T-cell (primary cell): Measurements from ENCODE around the gene GSAP. TPM values are rescaled to one million over a fixed set of nuclear protein-coding genes. Genes with fewer than 3 reads are reported as not detected.
A peak's percentile ranks its signal among the peaks of the same experiment; 100 is the strongest.

Experiments
- ATAC-seq, 4 experiments: fragments of 200-7000 bp in 3 of 4; fragments of 150-1000 bp in 1 of 4; cut with Tn5 transposase; replicated peaks in 1 of 4; 1 replicate in 3 of 4; 2 replicates in 1 of 4; pipeline ENCODE4 v1.10.0; 2021; ENCODE audit warnings: moderate library complexity in 3 of 4, mild to moderate bottlenecking in 2 of 4, moderate number of reproducible peaks in 1 of 4
- CTCF ChIA-PET, 2 donors: fragments of 300-600 bp; sonication (Branson Sonifier 250); formaldehyde crosslinking; loops; one replicate each; lab custom pipeline; 2022; ENCODE audit warnings: antibody characterized with exemption in 2 of 2; lab: Charles Lee
- POLR2A ChIA-PET, 2 donors: fragments of 300-600 bp; sonication (Branson Sonifier 250); formaldehyde crosslinking; loops; one replicate each; lab custom pipeline; 2022; ENCODE audit warnings: antibody characterized with exemption in 2 of 2; lab: Charles Lee
- DNase-seq, 35 experiments: peaks; one replicate each; pipeline versions ENCODE4 v3.0.0 to v3.0.0-alpha.2; 2013 to 2023
- H3K27ac ChIP-seq: one replicate; pipeline ENCODE4 v1.5.1; 2013; ENCODE audit warnings: low read length
- H3K27me3 ChIP-seq, 2 experiments: replicated peaks in 1 of 2; 1 replicate in 1 of 2; 2 replicates in 1 of 2; pipeline versions ENCODE4 v1.6.1 to v1.7.0; 2013; ENCODE audit warnings: low read length in 1 of 2, mixed read lengths in 1 of 2; ENCODE audit not compliant: control insufficient read depth in 2 of 2, insufficient read depth in 2 of 2; ENCODE audit errors: extremely low read depth in 1 of 2
- H3K36me3 ChIP-seq, 2 donors: 1 replicate in 1 of 2; 2 replicates in 1 of 2; pipeline versions ENCODE4 v1.6.1 to v1.7.0; 2013; ENCODE audit warnings: low read length in 1 of 2; ENCODE audit not compliant: control insufficient read depth in 2 of 2, insufficient read depth in 1 of 2; ENCODE audit errors: extremely low read depth in 1 of 2
- H3K4me1 ChIP-seq, 2 experiments: 1 replicate in 1 of 2; 2 replicates in 1 of 2; pipeline versions ENCODE4 v1.6.1 to v1.7.0; 2013; ENCODE audit warnings: low read length in 2 of 2, mixed read lengths in 1 of 2; ENCODE audit not compliant: insufficient read depth in 2 of 2, control insufficient read depth in 1 of 2; ENCODE audit errors: extremely low read depth in 1 of 2
- H3K4me3 ChIP-seq, 2 donors: 1 replicate in 1 of 2; 2 replicates in 1 of 2; pipeline versions ENCODE4 v1.5.1 to v1.7.0; 2013; ENCODE audit warnings: mild to moderate bottlenecking in 2 of 2, low read length in 1 of 2, moderate library complexity in 1 of 2; ENCODE audit not compliant: control insufficient read depth in 1 of 2; ENCODE audit errors: extremely low read depth in 1 of 2
- H3K9me3 ChIP-seq: 2 replicates; pipeline ENCODE4 v1.7.0; 2013
- H3K27ac Mint-ChIP-seq, 2 donors: one replicate each; pipeline ENCODE4 v1.8.0; 2020 to 2021; ENCODE audit warnings: mild to moderate bottlenecking in 2 of 2, mixed read lengths in 2 of 2
- H3K27me3 Mint-ChIP-seq, 2 donors: one replicate each; pipeline ENCODE4 v1.8.0; 2021 to 2022; ENCODE audit warnings: mixed read lengths in 2 of 2
- H3K36me3 Mint-ChIP-seq: one replicate; pipeline ENCODE4 v1.8.0; 2021; ENCODE audit warnings: mixed read lengths
- H3K4me1 Mint-ChIP-seq, 3 donors: one replicate each; pipeline ENCODE4 v1.8.0; 2020 to 2022; ENCODE audit warnings: mixed read lengths in 3 of 3, mild to moderate bottlenecking in 1 of 3
- H3K4me3 Mint-ChIP-seq, 3 donors: one replicate each; pipeline ENCODE4 v1.8.0; 2020 to 2022; ENCODE audit warnings: mild to moderate bottlenecking in 3 of 3, mixed read lengths in 3 of 3, moderate library complexity in 3 of 3
- H3K9me3 Mint-ChIP-seq, 3 donors: one replicate each; pipeline ENCODE4 v1.8.0; 2020 to 2022; ENCODE audit warnings: mixed read lengths in 3 of 3
- WGBS: methylation state at CpG from one replicate; pipeline ENCODE4 v1.1.5; 2013; ENCODE audit warnings: missing lambda C conversion rate; ENCODE audit not compliant: insufficient coverage; 5-methylcytosine and 5-hydroxymethylcytosine counted together
- total RNA-seq, 35 experiments: library from RNA in 6 of 35; stranded (reverse) in 6 of 35; fragments of 120-200 nt in 1 of 35; gene quantifications; one replicate each; pipeline versions ENCODE4 v1.2.1 to v1.2.4 and lab custom pipeline; 2013 to 2026

The GSAP gene
- total RNA-seq, 5 donors from 2014 or later (not counting 1 experiment from before 2014, with no cell fraction given) = 17.7 to 40.0 (median 25.7) TPM

DNA sequence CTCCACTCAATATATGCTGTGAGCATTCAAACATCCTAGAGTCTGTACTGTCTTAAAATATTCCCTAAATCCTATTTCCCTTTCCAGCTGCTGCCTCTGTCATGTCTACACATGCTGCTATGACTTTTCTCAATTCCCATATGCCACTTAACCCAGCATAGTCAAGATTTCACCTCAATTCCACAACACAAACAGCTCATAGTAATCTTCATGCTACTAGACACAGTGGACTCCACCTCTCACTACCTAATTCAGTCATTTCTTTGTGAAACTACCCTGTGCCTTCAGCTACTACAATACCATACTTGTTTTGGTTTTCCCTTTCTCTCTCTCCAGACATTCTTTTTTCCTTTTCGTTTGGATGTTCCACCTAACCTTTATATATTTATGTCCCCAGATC, 45.5 kb downstream of the GSAP start:
- peaks cover 0 to 20% of the 10 kb centered on the region in 2 donors for H3K36me3 ChIP-seq

GRCh38 chr7:77368974-77369373, 47.2 kb downstream of the GSAP start:
- DNase-seq (no peak), ATAC-seq (no peak)
- Histone ChIP-seq H3K27ac (no peak overlapping the region), H3K27me3 (no peaks in the 10 kb centered on the region), H3K9me3 (no peaks in the 10 kb centered on the region), H3K4me1 (no peaks in the 10 kb centered on the region), H3K4me3 (no peak overlapping the region), H3K36me3 (peaks cover 0 to 17% of the 10 kb centered on the region in 2 donors)
- Mint-ChIP-seq H3K27me3 (no peaks in the 10 kb centered on the region), H3K36me3 (peaks cover 48% of the 10 kb centered on the region), H3K4me3 (no peak overlapping the region), H3K27ac (no peak overlapping the region), H3K4me1 (peaks cover 0 to 2% (median 0%) of the 10 kb centered on the region in 3 donors), H3K9me3 (peaks cover 0 to 8% (median 5%) of the 10 kb centered on the region in 3 donors)
- ChIA-PET POLR2A (no interaction called here), CTCF (interaction anchor here in 1 of 2 donors (0.6 kb wide), 1 partner anchor 8 kb away, joined by 4 read pairs; no protein-coding TSS in a partner anchor)
- no CpG with 5 or more reads among the region's 2 CpGs for WGBS

More for the DNA sequence above, 45.5 kb downstream of the GSAP start:
- Histone ChIP-seq H3K4me3 (no peak overlapping the region), H3K9me3 (no peaks in the 10 kb centered on the region), H3K27me3 (no peaks in the 10 kb centered on the region), H3K27ac (no peak overlapping the region), H3K4me1 (no peaks in the 10 kb centered on the region)
- Mint-ChIP-seq H3K27me3 (no peaks in the 10 kb centered on the region), H3K9me3 (peaks cover 0 to 8% (median 5%) of the 10 kb centered on the region in 3 donors), H3K4me3 (no peak overlapping the region), H3K4me1 (no peaks in the 10 kb centered on the region), H3K27ac (no peak overlapping the region), H3K36me3 (peaks cover 57% of the 10 kb centered on the region)
- no peak for ATAC-seq
- ChIA-PET POLR2A (interaction anchor here in 1 of 2 donors (0.5 to 0.6 kb wide), 2 partner anchors 69 to 359 kb away, joined by 3 to 4 read pairs; no protein-coding TSS in a partner anchor), CTCF (interaction anchor here in 1 of 2 donors (0.7 kb wide), 1 partner anchor 39 kb away, joined by 3 read pairs; no protein-coding TSS in a partner anchor)
- DNase-seq = no peak
- 67% methylated on average over 1 of the region's 1 CpG for WGBS

DNA sequence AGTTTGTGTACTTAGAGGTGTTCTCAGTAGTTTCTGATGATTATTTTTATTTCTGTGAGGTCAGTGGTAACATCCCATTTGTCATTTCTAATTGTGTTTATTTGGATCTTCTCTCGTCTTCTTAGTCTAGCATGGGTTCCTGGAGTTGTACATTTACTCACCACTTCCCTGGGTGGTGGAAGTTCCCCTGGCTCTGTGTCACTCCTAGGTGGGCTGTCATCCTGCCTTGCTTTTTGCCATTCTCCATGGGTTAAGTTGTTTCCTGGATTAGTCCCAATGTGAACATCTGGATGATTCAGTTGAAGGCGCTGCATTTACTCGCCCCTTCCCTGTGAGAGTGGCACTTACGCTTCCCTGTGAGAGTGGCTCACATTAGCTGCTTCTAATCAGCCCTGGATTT, 48.2 kb downstream of the GSAP start:
- Histone ChIP-seq H3K9me3 (no peaks in the 10 kb centered on the region), H3K4me3 (no peak overlapping the region), H3K4me1 (no peaks in the 10 kb centered on the region), H3K27ac (no peak overlapping the region), H3K36me3 (peaks cover 0 to 13% of the 10 kb centered on the region in 2 donors), H3K27me3 (no peaks in the 10 kb centered on the region)
- H3K4me3 Mint-ChIP-seq = no peak overlapping the region
- CTCF ChIA-PET = no interaction called here
- H3K9me3 Mint-ChIP-seq = peaks cover 0 to 8% (median 5%) of the 10 kb centered on the region in 3 donors
- peaks cover 40% of the 10 kb centered on the region for H3K36me3 Mint-ChIP-seq
- DNase-seq (no peak), ATAC-seq (no peak)
- peaks cover 0 to 2% (median 0%) of the 10 kb centered on the region in 3 donors for H3K4me1 Mint-ChIP-seq
- no peaks in the 10 kb centered on the region for H3K27me3 Mint-ChIP-seq
- no CpG with 5 or more reads among the region's 4 CpGs for WGBS
- POLR2A ChIA-PET = no interaction called here
- no peak overlapping the region for H3K27ac Mint-ChIP-seq

DNA sequence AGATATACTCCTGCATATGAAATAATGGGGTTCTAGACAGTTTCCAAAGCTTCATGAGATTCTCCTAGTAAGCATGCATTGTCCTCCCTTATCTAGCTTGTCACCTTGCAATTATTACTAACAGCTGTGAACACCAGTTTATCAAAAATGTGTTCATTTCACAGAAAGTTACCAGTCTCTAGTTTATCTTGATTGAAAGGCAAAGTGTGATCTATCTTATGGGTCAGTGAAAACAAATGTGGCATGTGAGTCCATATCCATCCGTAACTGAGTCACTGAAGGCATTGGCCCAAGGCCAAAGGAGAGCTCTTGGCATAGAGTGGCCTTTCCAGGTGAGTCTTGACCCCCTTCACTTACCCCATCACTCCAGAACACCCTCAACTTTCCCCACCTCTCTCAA, 53.2 kb downstream of the GSAP start:
- no peak overlapping the region for H3K4me3 ChIP-seq
- Mint-ChIP-seq H3K4me1 (peaks cover 0 to 7% (median 6%) of the 10 kb centered on the region in 3 donors), H3K4me3 (no peak overlapping the region), H3K27me3 (no peaks in the 10 kb centered on the region), H3K9me3 (peaks cover 0 to 8% (median 5%) of the 10 kb centered on the region in 3 donors), H3K36me3 (peaks cover 31% of the 10 kb centered on the region), H3K27ac (peak overlapping the region in 1 of 2 donors; percentile 5)
- no peak for DNase-seq
- ATAC-seq = no peak
- H3K4me1 ChIP-seq = no peaks in the 10 kb centered on the region
- no peaks in the 10 kb centered on the region for H3K9me3 ChIP-seq
- no peaks in the 10 kb centered on the region for H3K27me3 ChIP-seq
- H3K36me3 ChIP-seq = peaks cover 0 to 4% of the 10 kb centered on the region in 2 donors
- no CpG with 5 or more reads among the region's 1 CpG for WGBS
- CTCF ChIA-PET = no interaction called here
- no peak overlapping the region for H3K27ac ChIP-seq
- POLR2A ChIA-PET = no interaction called here

DNA sequence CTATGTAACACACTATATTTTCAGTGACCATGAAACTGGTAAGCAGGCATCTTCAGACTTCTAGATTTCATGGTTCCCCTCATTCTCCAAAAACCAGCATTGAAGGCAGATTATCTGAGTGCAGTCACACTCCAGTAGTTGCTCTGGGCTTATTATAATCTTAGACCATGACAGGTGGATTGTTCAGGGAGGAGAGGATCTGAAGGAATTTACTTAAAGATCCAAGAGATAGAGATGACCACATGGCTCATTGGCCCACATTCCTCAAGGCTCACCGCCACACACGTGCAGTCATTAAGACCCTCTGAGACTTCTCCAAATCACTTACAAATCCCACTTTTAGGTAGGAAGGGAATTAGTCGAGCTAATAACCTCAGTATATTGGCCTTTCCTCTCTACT, 55.2 kb downstream of the GSAP start:
- Mint-ChIP-seq H3K4me3 (no peak overlapping the region), H3K4me1 (peaks cover 5 to 21% (median 12%) of the 10 kb centered on the region in 3 donors), H3K9me3 (no peaks in the 10 kb centered on the region), H3K27ac (no peak overlapping the region), H3K36me3 (peaks cover 17% of the 10 kb centered on the region), H3K27me3 (no peaks in the 10 kb centered on the region)
- Histone ChIP-seq H3K4me3 (no peak overlapping the region), H3K36me3 (peaks cover 0 to 3% of the 10 kb centered on the region in 2 donors), H3K27ac (no peak overlapping the region), H3K27me3 (no peaks in the 10 kb centered on the region), H3K4me1 (peaks cover 0 to under 1% of the 10 kb centered on the region in 2 experiments), H3K9me3 (no peaks in the 10 kb centered on the region)
- CTCF ChIA-PET = no interaction called here
- no CpG with 5 or more reads among the region's 3 CpGs for WGBS
- ATAC-seq (no peak), DNase-seq (no peak)
- POLR2A ChIA-PET = no interaction called here

- H3K27ac ChIP-seq = no peak overlapping the region
- WGBS = no CpG with 5 or more reads among the region's 1 CpG
- ATAC-seq (no peak), DNase-seq (no peak)
- POLR2A ChIA-PET = no interaction called here
- H3K9me3 Mint-ChIP-seq = no peaks in the 10 kb centered on the region
- no peaks in the 10 kb centered on the region for H3K27me3 Mint-ChIP-seq
- no peaks in the 10 kb centered on the region for H3K9me3 ChIP-seq
- peaks cover 3 to 7% of the 10 kb centered on the region in 2 experiments for H3K4me1 ChIP-seq
- peaks cover 17% of the 10 kb centered on the region for H3K36me3 Mint-ChIP-seq
- no peak overlapping the region for H3K27ac Mint-ChIP-seq
- peaks cover 0 to 3% of the 10 kb centered on the region in 2 donors for H3K36me3 ChIP-seq
- CTCF ChIA-PET = no interaction called here
- H3K4me3 ChIP-seq = no peak overlapping the region
- H3K27me3 ChIP-seq = no peaks in the 10 kb centered on the region
- peaks cover 10 to 27% (median 17%) of the 10 kb centered on the region in 3 donors for H3K4me1 Mint-ChIP-seq
- H3K4me3 Mint-ChIP-seq = no peak overlapping the region
Observed at GRCh38 chr7:77360104-77360503, 56.0 kb downstream of the GSAP start.
